ENCODE results near the gene ARV1. TPM values are rescaled to one million over a fixed set of nuclear protein-coding genes. Genes with fewer than 3 reads are reported as not detected.

ARV1 gene
- 9.7 and 15.2 TPM in 2 replicates for total RNA-seq

GRCh38 chr1:230978491-230979388, at the start of gene ARV1, which contains the start of gene TTC13:
Gene ARV1, plus strand, starts transcription at chr1:230979094. Its CDS starts 12 bp downstream, at chr1:230979106.
Gene TTC13, minus strand, starts transcription at chr1:230978861. Its CDS starts 31 bp downstream, at chr1:230978830.

GRCh38 chr1:231040019-231040799, 61.3 kb downstream of the ARV1 start, which contains the start of gene FAM89A:
Gene FAM89A, minus strand, starts transcription at chr1:231040254. Its CDS starts 43 bp downstream, at chr1:231040211.

Other genes with a start within 250 kb of the ARV1 start
- not detected in 2 replicates for gene CAPN9, start 231.7 kb upstream of the ARV1 start, total RNA-seq
- gene C1orf198, start 110.6 kb upstream of the ARV1 start, total RNA-seq, result 87.1 and 166 TPM in 2 replicates
- 15.5 and 17.9 TPM in 2 replicates for gene TTC13, start 233 bp upstream of the ARV1 start, total RNA-seq
- 1.6 and 10.8 TPM in 2 replicates for gene FAM89A, start 61.2 kb downstream of the ARV1 start, total RNA-seq
- gene TRIM67, start 183.0 kb downstream of the ARV1 start, total RNA-seq, result 0.03 and 0.39 TPM in 2 replicates

Data from smooth muscle cell of the pulmonary artery (primary cell).